ENCODE measurements around the gene VRTN.
"Not testable (repeated sequence)": the region's sequence is repeated elsewhere in the genome, so short reads cannot be mapped to it uniquely, and the experiment has no call there.

VRTN gene

DNA sequence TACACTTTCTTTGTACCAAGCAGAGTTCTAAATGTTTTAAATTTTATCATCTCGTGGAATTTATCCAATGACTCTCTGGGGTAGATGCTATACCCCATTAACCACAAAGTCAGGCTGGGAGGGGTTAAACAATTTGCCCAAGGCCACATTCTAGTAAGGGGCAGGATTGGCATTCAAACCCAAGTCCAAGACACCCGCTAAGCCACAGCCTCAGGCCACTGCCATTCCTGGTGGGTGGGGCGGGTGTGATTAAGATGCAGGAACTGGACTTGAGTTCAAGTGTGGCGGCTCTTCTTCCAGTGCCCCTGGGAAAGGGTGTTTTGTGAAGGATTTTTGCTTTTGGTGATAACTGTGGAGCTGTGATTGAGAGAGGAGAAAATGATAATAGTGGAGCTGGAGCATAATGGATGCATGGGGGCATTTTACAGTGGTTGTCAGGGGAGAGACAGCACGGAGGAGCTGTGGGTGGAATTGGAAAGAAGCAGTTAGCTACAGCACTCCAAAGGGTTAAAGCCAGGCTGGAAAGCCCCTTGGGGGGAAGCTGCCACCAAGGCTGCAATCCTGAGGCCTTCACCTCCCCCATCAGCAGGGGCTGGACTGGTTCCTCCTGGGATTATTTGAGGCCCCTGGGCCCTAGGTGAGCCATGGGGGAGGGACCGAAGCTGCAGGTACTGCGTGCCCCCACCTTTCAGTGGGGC, 1.0 kb upstream of the VRTN start:
- Histone ChIP-seq H3K4me3 (no peak overlapping the region), H3K27ac (no peak overlapping the region)

GRCh38 chr14:74347795-74348100, 523 bp upstream of the VRTN start:
- no peak overlapping the region for H3K4me3 ChIP-seq
- H3K27ac ChIP-seq, result no peak overlapping the region

DNA sequence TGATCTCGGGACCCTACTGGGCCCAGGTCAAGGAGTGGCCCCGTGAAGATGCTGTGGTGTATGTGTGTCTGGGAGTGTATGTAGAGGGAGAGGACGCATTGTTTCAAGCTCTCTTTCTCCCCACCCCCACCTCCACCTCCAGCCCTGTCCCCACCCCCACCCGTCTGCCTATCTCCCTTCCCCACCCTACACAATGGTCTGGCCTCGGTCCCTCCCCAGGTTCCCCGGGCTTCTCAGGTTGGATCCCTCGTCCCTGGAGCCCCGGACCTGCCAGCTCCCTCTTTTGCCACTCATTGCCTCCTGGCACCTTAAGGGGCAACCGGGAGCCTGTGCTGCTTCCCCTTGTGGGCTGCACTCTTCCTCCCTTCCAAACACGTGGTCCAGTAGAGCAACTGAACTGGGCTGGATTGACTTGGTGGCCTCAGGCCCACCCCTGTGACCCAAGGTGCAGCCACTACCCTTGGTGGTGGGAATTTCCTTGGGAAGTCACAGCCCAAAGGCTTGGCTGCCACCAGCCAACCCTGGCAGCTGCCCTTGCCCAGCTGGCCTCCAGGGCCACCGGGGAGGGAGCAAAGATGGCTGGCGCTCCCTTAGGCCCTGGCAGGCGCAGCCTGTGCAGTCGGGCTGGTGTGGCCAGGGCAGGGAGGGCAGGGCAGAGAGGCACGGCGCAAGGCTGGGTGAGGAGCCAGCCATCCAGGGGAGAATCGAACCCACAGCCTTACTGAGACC, 628 bp downstream of the VRTN start:
- no peak overlapping the region for H3K27ac ChIP-seq
- no peak overlapping the region for H3K4me3 ChIP-seq

- Histone ChIP-seq H3K27ac (no peak overlapping the region), H3K4me3 (no peak overlapping the region)
Observed at GRCh38 chr14:74349757-74350156, 1.5 kb downstream of the VRTN start.

DNA sequence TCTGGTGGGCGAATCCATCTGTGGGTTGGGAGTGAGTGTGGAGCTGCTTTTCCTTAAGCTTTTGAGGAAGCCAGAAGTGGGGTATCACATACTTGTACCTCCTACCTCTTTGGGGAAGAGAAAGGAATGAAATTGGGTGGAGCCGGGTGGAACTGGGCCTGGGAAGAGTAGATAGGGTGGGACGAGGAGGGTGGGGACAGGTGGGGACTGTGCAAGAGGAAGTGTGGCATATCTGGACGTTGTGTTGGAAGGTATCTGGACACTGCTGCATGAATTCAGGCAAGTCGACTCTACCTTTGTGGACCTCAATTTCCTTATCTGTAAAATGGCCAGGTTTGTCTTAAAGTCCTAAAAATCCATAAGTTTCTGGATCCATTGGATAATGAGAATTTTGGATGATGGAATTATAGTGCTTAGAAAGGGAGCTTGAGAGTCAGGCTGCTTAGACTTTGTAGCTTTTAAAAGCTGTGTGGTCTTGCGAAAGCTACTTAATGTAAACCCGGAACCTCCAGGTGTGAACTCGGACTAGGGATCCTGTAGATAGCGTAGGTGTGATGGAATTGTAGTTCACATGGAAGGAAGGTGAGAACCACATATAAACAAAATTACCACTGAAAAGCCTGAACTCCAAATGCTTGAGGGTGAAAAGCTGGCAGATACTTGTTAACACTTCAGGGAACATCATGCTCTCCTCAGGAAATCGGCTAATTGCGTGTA, 2.1 kb downstream of the VRTN start:
- no peak overlapping the region for H3K27ac ChIP-seq

DNA sequence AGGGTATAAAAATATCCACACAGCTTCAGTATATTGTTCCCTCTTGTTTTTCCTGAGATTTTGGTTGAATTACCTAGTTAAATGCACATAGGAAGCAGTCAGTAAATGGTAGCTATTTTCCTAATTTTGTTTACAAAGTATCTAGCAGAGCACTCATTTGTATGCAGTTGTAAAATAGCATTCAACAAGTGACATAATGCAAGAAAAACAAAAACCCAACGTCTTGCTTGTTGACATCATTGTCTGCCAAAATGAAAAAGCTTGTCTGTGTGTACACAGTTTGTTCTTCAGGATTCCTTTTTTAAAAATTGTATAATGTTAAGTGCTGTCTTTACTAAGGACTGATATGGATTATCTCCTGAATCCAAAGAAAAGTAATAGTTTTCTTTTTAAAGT, 2.7 kb downstream of the VRTN start:
- H3K27ac ChIP-seq, result no peak overlapping the region
- H3K4me3 ChIP-seq, result no peak overlapping the region

More for the DNA sequence above, 2.1 kb downstream of the VRTN start:
- no peak overlapping the region for H3K4me3 ChIP-seq

DNA sequence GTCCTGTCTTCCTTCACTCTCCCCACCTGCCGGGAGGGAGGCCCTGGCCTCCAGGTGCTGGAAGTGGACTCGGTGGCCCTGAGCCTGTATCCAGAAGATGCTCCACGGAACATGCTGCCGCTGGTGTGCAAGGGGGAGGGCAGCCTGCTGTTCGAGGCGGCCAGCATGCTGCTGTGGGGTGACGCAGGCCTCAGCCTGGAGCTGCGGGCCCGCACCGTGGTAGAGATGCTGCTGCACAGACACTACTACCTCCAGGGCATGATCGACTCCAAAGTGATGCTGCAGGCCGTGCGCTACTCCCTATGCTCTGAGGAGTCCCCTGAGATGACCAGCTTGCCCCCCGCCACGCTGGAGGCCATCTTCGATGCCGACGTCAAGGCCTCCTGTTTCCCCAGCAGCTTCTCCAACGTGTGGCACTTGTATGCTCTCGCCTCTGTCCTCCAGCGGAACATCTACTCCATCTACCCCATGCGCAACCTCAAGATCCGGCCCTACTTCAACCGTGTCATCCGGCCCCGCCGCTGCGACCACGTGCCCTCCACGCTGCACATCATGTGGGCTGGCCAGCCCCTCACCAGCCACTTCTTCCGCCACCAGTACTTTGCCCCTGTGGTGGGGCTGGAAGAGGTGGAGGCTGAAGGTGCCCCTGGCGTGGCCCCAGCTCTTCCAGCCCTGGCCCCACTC, 8.8 kb downstream of the VRTN start:
- Histone ChIP-seq H3K27ac (no peak overlapping the region), H3K4me3 (no peak overlapping the region)

- Histone ChIP-seq H3K4me3 (no peak overlapping the region), H3K27ac (no peak overlapping the region)
Observed at GRCh38 chr14:74357585-74357984, 9.3 kb downstream of the VRTN start.

DNA sequence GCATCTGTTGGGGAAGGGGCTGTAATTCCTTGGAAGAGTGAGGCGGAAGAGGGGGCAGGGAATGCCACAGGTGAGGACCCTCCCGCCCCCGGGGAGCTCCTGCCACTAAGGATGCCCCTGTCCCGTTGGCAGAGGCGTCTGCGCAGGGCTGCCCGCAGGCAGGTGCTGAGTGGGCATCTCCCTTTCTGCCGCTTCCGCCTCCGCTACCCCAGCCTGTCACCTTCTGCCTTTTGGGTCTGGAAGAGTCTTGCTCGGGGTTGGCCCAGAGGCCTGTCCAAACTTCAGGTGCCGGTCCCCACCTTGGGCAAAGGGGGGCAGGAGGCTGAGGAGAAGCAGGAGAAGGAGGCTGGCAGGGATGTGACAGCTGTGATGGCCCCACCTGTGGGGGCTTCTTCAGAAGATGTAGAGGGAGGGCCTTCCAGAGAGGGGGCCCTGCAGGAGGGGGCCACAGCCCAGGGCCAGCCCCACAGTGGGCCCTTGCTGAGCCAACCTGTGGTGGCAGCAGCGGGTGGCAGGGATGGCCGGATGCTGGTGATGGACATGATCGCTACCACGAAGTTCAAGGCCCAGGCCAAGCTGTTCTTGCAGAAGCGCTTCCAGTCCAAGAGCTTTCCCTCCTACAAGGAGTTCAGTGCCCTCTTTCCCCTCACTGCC, 10.0 kb downstream of the VRTN start:
- no peak overlapping the region for H3K27ac ChIP-seq
- H3K4me3 ChIP-seq, result no peak overlapping the region

- Histone ChIP-seq H3K27ac (no peak overlapping the region), H3K4me3 (no peak overlapping the region)
Observed at GRCh38 chr14:74360163-74360562, 11.9 kb downstream of the VRTN start.

DNA sequence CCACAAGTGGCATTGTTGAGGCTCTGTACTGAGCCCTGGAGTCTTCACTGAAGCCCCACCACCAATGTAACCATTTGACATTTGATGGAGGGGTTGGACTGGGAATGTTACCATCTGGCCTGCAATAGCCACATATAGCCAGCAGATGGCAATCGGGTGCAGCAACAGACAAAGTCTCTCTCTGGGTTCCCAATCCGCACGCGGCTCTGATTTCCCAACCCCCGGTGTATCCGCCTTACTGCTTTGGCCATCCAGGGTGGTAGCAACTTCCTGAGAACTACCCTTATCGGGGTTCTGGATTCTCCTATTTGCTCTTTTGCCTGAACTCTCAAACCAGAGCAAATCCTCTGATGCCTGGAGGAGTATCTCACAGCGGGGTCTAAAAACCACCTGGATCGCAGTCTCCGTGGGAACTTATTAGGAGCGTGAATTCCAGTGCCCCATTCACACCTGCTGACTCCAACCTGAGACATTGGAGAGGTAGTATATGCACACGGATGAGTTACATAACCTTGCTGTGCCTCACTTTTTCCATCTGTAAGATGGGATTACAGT, 14.2 kb downstream of the VRTN start:
- Histone ChIP-seq H3K4me3 (no peak overlapping the region), H3K27ac (no peak overlapping the region)

- H3K27ac ChIP-seq, result no peak overlapping the region
- H3K4me3 ChIP-seq, result no peak overlapping the region
Observed at GRCh38 chr14:74364271-74364880, 16.1 kb downstream of the VRTN start.

GRCh38 chr14:74368026-74368425, 19.8 kb downstream of the VRTN start:
- Histone ChIP-seq H3K4me3 (no peak overlapping the region), H3K27ac (no peak overlapping the region)

DNA sequence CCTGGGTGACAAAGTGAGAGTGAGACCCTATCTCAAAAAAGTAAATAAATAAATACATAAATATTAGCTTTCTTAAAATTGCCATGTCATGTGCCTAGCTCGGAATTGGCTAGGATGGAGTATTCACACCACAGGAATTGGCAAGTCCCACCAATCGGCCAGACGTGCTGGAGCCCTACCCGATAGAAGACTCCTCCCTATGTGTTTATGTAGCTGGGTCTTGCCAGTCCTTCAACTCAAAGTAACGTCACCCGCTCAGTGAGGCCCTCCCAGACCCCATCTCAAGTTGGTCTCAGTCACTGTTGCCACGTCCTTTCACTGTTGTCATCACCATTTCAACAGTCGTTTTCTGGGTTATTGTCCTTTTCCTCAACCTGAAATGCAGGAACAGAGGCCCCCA, 20.2 kb downstream of the VRTN start:
- Histone ChIP-seq H3K27ac (no peak overlapping the region), H3K4me3 (no peak overlapping the region)

GRCh38 chr14:74377976-74378690, 29.9 kb downstream of the VRTN start:
- no peak overlapping the region for H3K27ac ChIP-seq
- H3K4me3 ChIP-seq, result no peak overlapping the region

- H3K27ac ChIP-seq, result no peak overlapping the region
- no peak overlapping the region for H3K4me3 ChIP-seq
Observed at GRCh38 chr14:74380172-74380571, 31.9 kb downstream of the VRTN start.

- H3K27ac ChIP-seq, result no peak overlapping the region
- H3K4me3 ChIP-seq, result no peak overlapping the region
Observed at GRCh38 chr14:74380845-74381244, 32.6 kb downstream of the VRTN start.

DNA sequence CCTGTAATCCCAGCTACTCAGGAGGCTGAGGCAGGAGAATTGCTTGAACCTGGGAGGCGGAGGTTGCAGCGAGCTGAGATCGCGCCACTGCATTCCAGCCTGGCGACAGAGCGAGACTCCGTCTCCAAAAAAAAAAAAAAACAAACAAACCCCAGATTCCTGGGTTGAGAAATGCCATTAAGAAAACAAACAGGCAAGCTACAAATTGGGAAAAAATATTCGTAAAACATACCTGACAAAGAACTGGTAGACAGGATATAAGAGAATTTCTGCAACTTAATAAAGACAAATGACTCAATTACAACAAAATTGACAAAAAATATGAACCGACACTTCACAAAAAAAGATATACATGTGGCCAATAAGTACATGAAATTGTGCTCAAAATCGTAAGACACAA, 33.3 kb downstream of the VRTN start:
- H3K4me3 ChIP-seq, result not testable (repeated sequence)

DNA sequence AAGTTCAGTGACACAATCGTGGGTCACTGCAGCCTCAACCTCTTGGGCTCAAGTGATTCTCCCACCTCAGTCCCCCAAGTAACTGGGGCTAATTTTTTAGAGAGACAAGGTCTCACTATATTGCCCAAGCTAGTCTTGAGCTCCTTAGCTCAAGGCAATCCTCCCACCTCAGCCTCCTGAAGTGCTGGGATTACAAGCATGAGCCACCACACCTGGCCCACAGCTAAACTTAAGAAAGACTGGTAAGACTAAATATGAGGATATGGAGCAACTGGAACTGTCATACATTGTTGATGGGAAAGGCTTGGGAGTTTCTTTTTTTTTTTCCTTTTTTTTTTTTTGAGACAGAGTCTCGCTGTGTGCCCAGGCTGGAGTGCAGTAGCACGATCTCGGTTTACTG, 34.0 kb downstream of the VRTN start:
- no peak overlapping the region for H3K4me3 ChIP-seq
- H3K27ac ChIP-seq, result no peak overlapping the region

More for the DNA sequence above, 33.3 kb downstream of the VRTN start:
- H3K27ac ChIP-seq, result not testable (repeated sequence)
